ENCODE measurements around the gene KIF26B. TPM values are rescaled to one million over a fixed set of nuclear protein-coding genes. Genes with fewer than 3 reads are reported as not detected.
"Not testable (repeated sequence)": the region's sequence is repeated elsewhere in the genome, so short reads cannot be mapped to it uniquely, and the experiment has no call there.

KIF26B gene
- total RNA-seq, 1 donor from 2014 or later: 2.1 TPM

- Histone ChIP-seq H3K36me3 (ENCODE audit: control insufficient read depth, insufficient read depth, low read length) (no peaks in the 10 kb centered on the region), H3K27me3 (ENCODE audit: control insufficient read depth, insufficient read depth, low read length) (no peaks in the 10 kb centered on the region), H3K4me3 (ENCODE audit: low read depth, low read length) (no peak overlapping the region)
- TF ChIP-seq CTCF (IDR thresholded peaks at IDR 0.05; ENCODE audit: insufficient read depth, low read length, severe bottlenecking): no peak
- DNase-seq (ENCODE audit: low read depth) (no peak), FAIRE-seq (no peak)
Measured at GRCh38 chr1:245695211-245695610, 540.4 kb downstream of the KIF26B start.

GRCh38 chr1:245695701-245696100, 540.9 kb downstream of the KIF26B start:
- H3K27me3 ChIP-seq (ENCODE audit: control insufficient read depth, insufficient read depth, low read length); DNase-seq (ENCODE audit: low read depth); FAIRE-seq; H3K4me3 ChIP-seq (ENCODE audit: low read depth, low read length); H3K36me3 ChIP-seq (ENCODE audit: control insufficient read depth, insufficient read depth, low read length): not testable (repeated sequence)

- TF ChIP-seq CTCF (IDR thresholded peaks at IDR 0.05; ENCODE audit: insufficient read depth, low read length, severe bottlenecking): no peak
- no peak for FAIRE-seq
- DNase-seq (ENCODE audit: low read depth): no peak
- H3K27me3 ChIP-seq (ENCODE audit: control insufficient read depth, insufficient read depth, low read length): no peaks in the 10 kb centered on the region
- H3K4me3 ChIP-seq (ENCODE audit: low read depth, low read length): no peak overlapping the region
- no peaks in the 10 kb centered on the region for H3K36me3 ChIP-seq (ENCODE audit: control insufficient read depth, insufficient read depth, low read length)
Measured at GRCh38 chr1:245698116-245698515, 543.3 kb downstream of the KIF26B start.

GRCh38 chr1:245698860-245699259, 544.1 kb downstream of the KIF26B start:
- Histone ChIP-seq H3K27me3 (ENCODE audit: control insufficient read depth, insufficient read depth, low read length) (no peaks in the 10 kb centered on the region), H3K4me3 (ENCODE audit: low read depth, low read length) (no peak overlapping the region), H3K36me3 (ENCODE audit: control insufficient read depth, insufficient read depth, low read length) (no peaks in the 10 kb centered on the region)
- FAIRE-seq (no peak), DNase-seq (ENCODE audit: low read depth) (no peak)
- no peak for TF ChIP-seq CTCF (IDR thresholded peaks at IDR 0.05; ENCODE audit: insufficient read depth, low read length, severe bottlenecking)

GRCh38 chr1:245700631-245701030, 545.8 kb downstream of the KIF26B start:
- no peak overlapping the region for H3K4me3 ChIP-seq (ENCODE audit: low read depth, low read length)
- H3K36me3 ChIP-seq (ENCODE audit: control insufficient read depth, insufficient read depth, low read length): no peaks in the 10 kb centered on the region
- H3K27me3 ChIP-seq (ENCODE audit: control insufficient read depth, insufficient read depth, low read length): no peaks in the 10 kb centered on the region
- DNase-seq (ENCODE audit: low read depth): no peak
- no peak for FAIRE-seq
- no peak for TF ChIP-seq CTCF (IDR thresholded peaks at IDR 0.05; ENCODE audit: insufficient read depth, low read length, severe bottlenecking)

- DNase-seq (ENCODE audit: low read depth): no peak
- H3K4me3 ChIP-seq (ENCODE audit: low read depth, low read length): no peak overlapping the region
- no peaks in the 10 kb centered on the region for H3K27me3 ChIP-seq (ENCODE audit: control insufficient read depth, insufficient read depth, low read length)
- no peak for TF ChIP-seq CTCF (IDR thresholded peaks at IDR 0.05; ENCODE audit: insufficient read depth, low read length, severe bottlenecking)
- FAIRE-seq: no peak
- H3K36me3 ChIP-seq (ENCODE audit: control insufficient read depth, insufficient read depth, low read length): no peaks in the 10 kb centered on the region
Measured at GRCh38 chr1:245701631-245702030, 546.8 kb downstream of the KIF26B start.

Measured in bronchial epithelial cell (primary cell).